Esophagus muscularis mucosa (tissue), 4 donors: Measurements from ENCODE around the gene LAMA3. TPM values are rescaled to one million over a fixed set of nuclear protein-coding genes. Genes with fewer than 3 reads are reported as not detected.
A peak's percentile ranks its signal among the peaks of the same experiment; 100 is the strongest.

ENCODE experiments used
- DNase-seq: peaks from one replicate; pipeline ENCODE4 v3.0.0-alpha.2; 2017; ENCODE audit errors: extremely low spot score
- H3K27ac ChIP-seq, 4 donors: fragments of 200-600 bp; sonication (generic); replicated peaks in 1 of 4; 1 replicate in 3 of 4; 2 replicates in 1 of 4; pipeline ENCODE4 v1.5.1; 2016 to 2019; ENCODE audit warnings: mild to moderate bottlenecking in 1 of 4
- H3K27me3 ChIP-seq, 4 donors: fragments of 200-600 bp; sonication (generic); one replicate each; pipeline versions ENCODE4 v1.5.1 to v1.6.0; 2016 to 2019
- H3K36me3 ChIP-seq, 4 donors: fragments of 200-600 bp; sonication (generic); one replicate each; pipeline ENCODE4 v1.5.1; 2016 to 2019
- H3K4me1 ChIP-seq, 4 donors: fragments of 200-600 bp; sonication (generic); one replicate each; pipeline ENCODE4 v1.5.1; 2016 to 2019
- H3K4me3 ChIP-seq, 4 donors: fragments of 200-600 bp; sonication (generic); 1 replicate in 2 of 4; 2 replicates in 2 of 4; pipeline ENCODE4 v1.5.1; 2016 to 2019; ENCODE audit warnings: mild to moderate bottlenecking in 4 of 4, moderate library complexity in 1 of 4
- H3K9me3 ChIP-seq, 4 donors: fragments of 200-600 bp; sonication (generic); 1 replicate in 3 of 4; 2 replicates in 1 of 4; pipeline ENCODE4 v1.5.1; 2016 to 2019
- CTCF ChIP-seq, 3 experiments: fragments of 200-600 bp in 2 of 3; fragments of 450-650 bp in 1 of 3; sonication (generic) in 2 of 3; IDR thresholded peaks; one replicate each; pipeline ENCODE4 v1.5.1; 2017 to 2019; ENCODE audit warnings: antibody characterized with exemption in 3 of 3, mild to moderate bottlenecking in 2 of 3, moderate library complexity in 1 of 3
- EP300 ChIP-seq: sonication (generic); formaldehyde crosslinking; IDR thresholded peaks from one replicate; pipeline ENCODE4 v1.6.1; 2017; ENCODE audit warnings: antibody characterized with exemption
- POLR2A ChIP-seq: fragments of 450-650 bp; IDR thresholded peaks from one replicate; pipeline ENCODE4 v1.6.1; 2017; ENCODE audit warnings: antibody characterized with exemption, moderate library complexity, mild to moderate bottlenecking, low read depth
- POLR2AphosphoS5 ChIP-seq, 2 donors: sonication (generic); formaldehyde crosslinking; IDR thresholded peaks; one replicate each; pipeline ENCODE4 v1.6.1; 2017; ENCODE audit warnings: antibody characterized with exemption in 2 of 2
- WGBS: methylation state at CpG from one replicate; pipeline ENCODE4 v1.1.5; 2018; 5-methylcytosine and 5-hydroxymethylcytosine counted together
- intact Hi-C: fragments of 100-400 bp; cut with DNase I; formaldehyde crosslinking; loops from one replicate; pipeline ENCODE4 v1.15.1; 2023
- total RNA-seq, 4 donors: library from RNA; depleted of rRNA; stranded (reverse); fragments of >200 nt; gene quantifications; one replicate each; pipeline versions ENCODE4 v1.1.0 to v1.2.1, GENCODE V29; 2016

LAMA3 gene
- total RNA-seq, 4 donors from 2014 or later: 7.5 to 12.9 (median 11.7) TPM

GRCh38 chr18:23981369-23981980, 292.2 kb downstream of the LAMA3 start:
- TF ChIP-seq POLR2A (no peak), CTCF (IDR thresholded peaks at IDR 0.05) (no peak), POLR2AphosphoS5 (IDR thresholded peaks at IDR 0.05) (peak in 1 of 2 donors; percentile 34), EP300 (no peak)
- Histone ChIP-seq H3K36me3 (no peaks in the 10 kb centered on the region), H3K9me3 (no peaks in the 10 kb centered on the region), H3K4me1 (peaks cover 0 to 28% (median 24%) of the 10 kb centered on the region in 4 donors), H3K4me3 (peak overlapping the region; percentile 17 to 43 (median 27)), H3K27ac (peak overlapping the region; percentile 85 to 89 (median 86)), H3K27me3 (no peaks in the 10 kb centered on the region)
- no peak for DNase-seq
- WGBS: 60% methylated on average over 7 of the region's 8 CpGs
- intact Hi-C loops: no loop called here

- Histone ChIP-seq H3K27me3 (no peaks in the 10 kb centered on the region), H3K4me3 (peak overlapping the region; percentile 17 to 43 (median 27)), H3K9me3 (no peaks in the 10 kb centered on the region), H3K27ac (peak overlapping the region; percentile 85 to 89 (median 86)), H3K4me1 (peaks cover 0 to 28% (median 24%) of the 10 kb centered on the region in 4 donors), H3K36me3 (no peaks in the 10 kb centered on the region)
- intact Hi-C loops: no loop called here
- DNase-seq: peak; percentile 95
- 29% methylated on average over 17 of the region's 17 CpGs for WGBS
- peak; percentile 21 for TF ChIP-seq EP300
- no peak for TF ChIP-seq CTCF (IDR thresholded peaks at IDR 0.05)
- TF ChIP-seq POLR2A: no peak
- peak; percentile 70 to 89 for TF ChIP-seq POLR2AphosphoS5 (IDR thresholded peaks at IDR 0.05)
Measured at GRCh38 chr18:23982155-23983079, 293.2 kb downstream of the LAMA3 start.

- TF ChIP-seq POLR2A: no peak
- no peak for TF ChIP-seq EP300
- TF ChIP-seq CTCF (IDR thresholded peaks at IDR 0.05): no peak
- no peak for TF ChIP-seq POLR2AphosphoS5 (IDR thresholded peaks at IDR 0.05)
- WGBS: 74% methylated on average over 3 of the region's 3 CpGs
Measured at GRCh38 chr18:23983112-23983511, 293.9 kb downstream of the LAMA3 start.

GRCh38 chr18:23986600-23987359, 297.5 kb downstream of the LAMA3 start:
- intact Hi-C loops: no loop called here
- no peaks in the 10 kb centered on the region for H3K27me3 ChIP-seq
- no peaks in the 10 kb centered on the region for H3K36me3 ChIP-seq
- no peak overlapping the region for H3K27ac ChIP-seq
- no peak overlapping the region for H3K4me3 ChIP-seq
- H3K4me1 ChIP-seq: peaks cover 0 to 18% (median 15%) of the 10 kb centered on the region in 4 donors
- TF ChIP-seq POLR2A (no peak), EP300 (no peak), CTCF (IDR thresholded peaks at IDR 0.05) (no peak), POLR2AphosphoS5 (IDR thresholded peaks at IDR 0.05) (no peak)
- H3K9me3 ChIP-seq: no peaks in the 10 kb centered on the region
- DNase-seq: no peak

More at GRCh38 chr18:23983112-23983511, 293.9 kb downstream of the LAMA3 start:
- peaks cover 0 to 28% (median 24%) of the 10 kb centered on the region in 4 donors for H3K4me1 ChIP-seq
- no peaks in the 10 kb centered on the region for H3K36me3 ChIP-seq
- H3K9me3 ChIP-seq: no peaks in the 10 kb centered on the region
- H3K27me3 ChIP-seq: no peaks in the 10 kb centered on the region
- no peak for DNase-seq
- no peak overlapping the region for H3K4me3 ChIP-seq
- intact Hi-C loops: no loop called here
- peak overlapping the region; percentile 85 to 89 (median 86) for H3K27ac ChIP-seq
